ENCODE data around the gene PROS1.

GRCh38 chr3:93926789-93927188 lies 46.9 kb downstream of the PROS1 start:
- TF ChIP-seq BRCA1 (IDR thresholded peaks at IDR 0.05; ENCODE audit: low read depth, low read length) (no peak), POLR2A (IDR thresholded peaks at IDR 0.05; ENCODE audit: low read depth, low read length) (no peak), ZNF24 (IDR thresholded peaks at IDR 0.05) (no peak), YBX1 (IDR thresholded peaks at IDR 0.05) (no peak)

Measured in GM12878 (cell line).